HUES48 (cell line): Measurements from ENCODE around the gene HOXD13.

Source experiments
- H3K27ac ChIP-seq: one replicate; pipeline ENCODE4 v1.7.0; 2013; ENCODE audit warnings: low read depth, low read length, inconsistent platforms
- H3K27me3 ChIP-seq: 2 replicates; pipeline ENCODE4 v1.6.1; 2013; ENCODE audit warnings: mild to moderate bottlenecking, low read length; ENCODE audit not compliant: control insufficient read depth, insufficient read depth
- H3K36me3 ChIP-seq: 2 replicates; pipeline ENCODE4 v1.6.1; 2013; ENCODE audit warnings: low read length; ENCODE audit not compliant: control insufficient read depth, insufficient read depth
- H3K4me1 ChIP-seq: 2 replicates; pipeline ENCODE4 v1.6.1; 2013; ENCODE audit warnings: mild to moderate bottlenecking, low read length; ENCODE audit not compliant: control insufficient read depth, insufficient read depth
- H3K4me3 ChIP-seq: 2 replicates; pipeline ENCODE4 v1.5.1; 2013; ENCODE audit warnings: mild to moderate bottlenecking, low read depth, low read length
- H3K9ac ChIP-seq: 2 replicates; pipeline ENCODE4 v1.6.1; 2013; ENCODE audit warnings: mild to moderate bottlenecking, low read depth, low read length, moderate library complexity
- H3K9me3 ChIP-seq: 2 replicates; pipeline ENCODE4 v1.6.1; 2013; ENCODE audit warnings: low read length; ENCODE audit not compliant: control insufficient read depth, insufficient read depth

The HOXD13 gene

DNA sequence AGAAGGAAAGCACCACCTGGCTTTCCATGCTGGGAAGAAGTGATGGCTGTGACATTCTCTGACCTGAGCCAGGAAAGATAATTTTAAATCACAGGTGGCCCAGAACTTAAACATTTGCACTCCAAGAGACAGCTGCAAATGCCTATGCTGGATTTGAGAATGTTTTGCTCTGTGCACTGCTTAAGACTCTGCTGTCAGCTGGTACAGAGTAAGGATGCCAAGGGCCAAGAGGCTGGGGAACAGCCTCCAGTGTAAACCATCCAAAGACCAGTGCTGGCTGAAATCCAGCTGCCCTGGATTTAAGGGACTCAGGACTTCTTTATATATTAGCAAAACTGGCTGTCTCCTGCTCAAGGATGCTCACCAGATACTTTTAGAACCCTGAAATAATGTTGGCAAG, 40.9 kb downstream of the HOXD13 start:
- no peak overlapping the region for H3K27ac ChIP-seq
- peaks cover 100% of the 10 kb centered on the region for H3K27me3 ChIP-seq
- H3K4me3 ChIP-seq = no peak overlapping the region
- H3K9ac ChIP-seq = no peak overlapping the region
- no peaks in the 10 kb centered on the region for H3K36me3 ChIP-seq
- peaks cover 7% of the 10 kb centered on the region for H3K4me1 ChIP-seq
- H3K9me3 ChIP-seq = no peaks in the 10 kb centered on the region

DNA sequence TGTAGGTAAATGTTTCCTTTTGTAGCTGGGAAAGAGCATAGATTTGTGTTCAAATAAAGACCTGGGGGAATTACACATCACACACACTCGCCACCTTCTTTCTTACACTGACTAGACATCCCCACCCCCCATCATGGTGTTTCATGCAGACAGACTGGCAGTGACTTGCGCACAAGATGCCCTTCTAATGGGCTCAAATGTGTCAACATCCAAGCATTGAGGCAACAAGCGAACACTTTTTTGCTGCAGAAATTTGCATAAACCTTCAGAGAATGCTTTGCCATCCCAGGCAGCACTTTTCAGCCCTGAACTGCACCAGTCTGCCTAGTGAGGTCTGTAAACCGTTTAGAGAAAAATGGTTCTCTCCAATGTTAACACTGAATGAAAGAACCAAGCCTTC, 41.5 kb downstream of the HOXD13 start:
- Histone ChIP-seq H3K36me3 (no peaks in the 10 kb centered on the region), H3K27ac (no peak overlapping the region), H3K4me1 (peaks cover 5% of the 10 kb centered on the region), H3K9me3 (no peaks in the 10 kb centered on the region), H3K9ac (no peak overlapping the region), H3K4me3 (no peak overlapping the region), H3K27me3 (peaks cover 100% of the 10 kb centered on the region)

GRCh38 chr2:176135035-176135440, 42.5 kb downstream of the HOXD13 start:
- Histone ChIP-seq H3K27me3 (peaks cover 100% of the 10 kb centered on the region), H3K36me3 (no peaks in the 10 kb centered on the region), H3K4me1 (peaks cover 5% of the 10 kb centered on the region; the same call in 1 of the 2 replicates), H3K4me3 (no peak overlapping the region), H3K9ac (no peak overlapping the region), H3K9me3 (no peaks in the 10 kb centered on the region), H3K27ac (no peak overlapping the region)

DNA sequence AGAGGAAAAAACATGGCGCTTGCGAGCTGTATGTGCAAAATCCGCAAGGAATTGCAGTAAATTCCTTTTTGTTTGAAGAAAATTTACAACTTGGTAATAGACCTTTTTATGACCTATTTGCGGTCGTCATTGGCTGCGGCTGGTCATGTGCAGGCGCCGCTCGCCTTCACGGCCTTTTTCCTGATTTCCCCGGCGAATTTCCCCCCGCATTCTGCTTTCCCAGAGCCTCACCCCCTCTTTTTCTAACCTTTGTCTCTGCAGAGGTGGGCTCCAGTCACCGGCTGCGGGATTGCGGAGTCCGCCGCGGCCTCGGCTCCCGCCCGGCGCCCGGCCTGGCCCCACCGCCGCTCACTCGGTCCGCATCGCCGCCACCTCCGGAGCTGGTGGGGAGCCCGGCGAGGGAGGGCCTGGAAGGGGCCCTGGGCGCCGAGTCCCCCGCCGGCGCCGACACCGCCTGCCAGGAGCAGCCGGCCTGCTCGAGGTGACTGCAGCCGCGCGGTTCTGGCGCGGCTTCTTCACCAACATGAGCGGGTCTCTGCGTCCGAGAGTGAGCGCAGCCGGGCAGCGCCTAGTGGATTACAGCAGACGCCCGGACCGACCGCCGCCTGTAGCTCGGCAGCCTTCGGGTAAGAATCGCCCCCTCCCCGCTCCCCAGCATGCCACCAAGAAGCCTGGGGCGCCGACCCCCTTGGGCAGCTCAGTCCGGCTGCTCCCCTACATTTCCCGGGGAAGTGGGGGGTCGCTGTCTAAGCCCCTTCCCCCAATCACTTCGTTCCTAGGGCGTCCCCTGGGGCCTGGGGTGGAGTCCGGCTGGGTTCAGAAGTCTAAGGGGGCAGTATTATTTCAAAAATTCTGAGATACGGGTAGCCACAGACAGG, 44.1 kb downstream of the HOXD13 start:
- Histone ChIP-seq H3K4me1 (peaks cover 5% of the 10 kb centered on the region; the same call in 1 of the 2 replicates), H3K9me3 (no peaks in the 10 kb centered on the region), H3K27ac (no peak overlapping the region), H3K4me3 (peak overlapping the region; percentile 49), H3K27me3 (peaks cover 100% of the 10 kb centered on the region), H3K36me3 (no peaks in the 10 kb centered on the region), H3K9ac (no peak overlapping the region)

DNA sequence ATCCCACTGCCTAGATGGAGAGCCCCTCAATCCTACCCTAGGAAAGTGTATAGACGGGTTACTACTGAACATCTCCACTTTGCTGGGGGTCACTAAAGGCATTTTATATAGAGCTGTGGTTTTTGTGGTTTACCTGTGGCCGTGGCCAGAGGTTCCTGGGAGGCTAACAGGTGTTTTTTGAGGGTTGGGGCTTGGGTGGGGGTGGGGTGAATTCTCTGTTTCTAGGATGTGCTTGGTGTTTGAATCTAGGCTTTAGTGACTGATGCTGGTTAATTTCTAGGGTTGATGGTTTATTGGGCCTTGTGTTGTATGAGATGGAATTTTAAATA, 44.7 kb downstream of the HOXD13 start:
- Histone ChIP-seq H3K9ac (no peak overlapping the region), H3K4me3 (no peak overlapping the region), H3K36me3 (no peaks in the 10 kb centered on the region), H3K27ac (no peak overlapping the region), H3K4me1 (peaks cover 4% of the 10 kb centered on the region; the same call in 1 of the 2 replicates), H3K27me3 (peaks cover 100% of the 10 kb centered on the region), H3K9me3 (no peaks in the 10 kb centered on the region)

- no peak overlapping the region for H3K27ac ChIP-seq
- H3K27me3 ChIP-seq = peaks cover 100% of the 10 kb centered on the region
- no peak overlapping the region for H3K9ac ChIP-seq
- no peaks in the 10 kb centered on the region for H3K9me3 ChIP-seq
- no peak overlapping the region for H3K4me3 ChIP-seq
- no peaks in the 10 kb centered on the region for H3K36me3 ChIP-seq
- H3K4me1 ChIP-seq = no peaks in the 10 kb centered on the region
Observed at GRCh38 chr2:176137906-176138305, 45.4 kb downstream of the HOXD13 start.

- H3K4me3 ChIP-seq = no peak overlapping the region
- H3K27me3 ChIP-seq = peaks cover 100% of the 10 kb centered on the region
- no peaks in the 10 kb centered on the region for H3K9me3 ChIP-seq
- no peak overlapping the region for H3K9ac ChIP-seq
- H3K4me1 ChIP-seq = no peaks in the 10 kb centered on the region
- H3K27ac ChIP-seq = no peak overlapping the region
- no peaks in the 10 kb centered on the region for H3K36me3 ChIP-seq
Observed at GRCh38 chr2:176138526-176138922, 46.0 kb downstream of the HOXD13 start.

GRCh38 chr2:176138923-176139660, 46.6 kb downstream of the HOXD13 start:
- H3K4me3 ChIP-seq = no peak overlapping the region
- no peaks in the 10 kb centered on the region for H3K4me1 ChIP-seq
- no peaks in the 10 kb centered on the region for H3K36me3 ChIP-seq
- H3K27me3 ChIP-seq = peaks cover 100% of the 10 kb centered on the region
- H3K9me3 ChIP-seq = no peaks in the 10 kb centered on the region
- no peak overlapping the region for H3K27ac ChIP-seq
- H3K9ac ChIP-seq = no peak overlapping the region

DNA sequence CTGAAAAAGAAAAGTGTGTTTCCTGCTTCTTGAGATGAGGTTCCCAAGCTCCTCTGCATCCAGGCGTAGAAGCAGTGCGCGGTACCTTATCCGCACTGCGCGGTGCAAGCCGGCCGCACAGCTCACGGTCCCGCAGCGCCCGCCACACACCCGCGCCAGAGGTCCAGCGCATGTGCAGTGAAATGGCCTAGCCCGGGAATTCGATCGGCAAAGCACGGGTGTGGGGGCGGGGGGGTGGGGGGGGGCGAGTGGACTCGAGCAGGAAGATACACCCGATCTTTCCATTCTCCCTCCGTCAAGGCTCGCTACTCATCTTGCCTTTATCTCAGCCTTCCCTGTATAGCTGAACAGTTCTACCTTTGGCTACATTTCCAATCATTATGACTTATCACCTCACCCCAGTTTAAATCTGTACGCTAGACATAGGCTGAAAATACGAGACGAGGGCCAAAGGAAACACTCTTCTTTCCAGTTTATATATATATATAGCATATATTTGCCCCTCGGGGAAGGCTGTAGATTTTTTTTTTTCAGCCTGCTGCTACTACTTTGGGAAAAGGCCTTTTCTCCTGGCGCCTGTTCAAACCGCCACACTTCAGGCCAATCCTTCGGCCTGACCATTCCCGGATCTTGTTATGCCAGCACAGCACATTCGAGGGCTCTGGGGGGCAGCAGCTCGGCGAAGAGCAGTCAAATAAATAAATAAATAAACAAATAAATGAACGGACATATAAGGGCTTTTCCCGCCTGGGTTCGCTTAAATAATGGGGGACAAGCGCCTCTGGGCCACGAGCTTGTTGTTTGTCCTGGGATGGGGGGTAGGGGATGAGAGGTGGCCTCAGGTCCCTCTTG, 47.4 kb downstream of the HOXD13 start:
- H3K27me3 ChIP-seq = peaks cover 100% of the 10 kb centered on the region
- H3K4me3 ChIP-seq = peak overlapping the region; percentile 65
- no peak overlapping the region for H3K9ac ChIP-seq
- no peak overlapping the region for H3K27ac ChIP-seq
- no peaks in the 10 kb centered on the region for H3K36me3 ChIP-seq
- no peaks in the 10 kb centered on the region for H3K4me1 ChIP-seq
- no peaks in the 10 kb centered on the region for H3K9me3 ChIP-seq

- Histone ChIP-seq H3K9ac (no peak overlapping the region), H3K36me3 (no peaks in the 10 kb centered on the region), H3K9me3 (no peaks in the 10 kb centered on the region), H3K27ac (no peak overlapping the region), H3K4me1 (no peaks in the 10 kb centered on the region), H3K4me3 (peak overlapping the region; percentile 65), H3K27me3 (peaks cover 100% of the 10 kb centered on the region)
Observed at GRCh38 chr2:176140513-176141317, 48.2 kb downstream of the HOXD13 start.
